CD4-positive, alpha-beta T cell (primary cell): Measurements from ENCODE around the gene SLC6A18. TPM values are rescaled to one million over a fixed set of nuclear protein-coding genes. Genes with fewer than 3 reads are reported as not detected.

ENCODE experiments used
- ATAC-seq: fragments of 200-7000 bp; cut with Tn5 transposase; one replicate; pipeline ENCODE4 v1.10.0; 2022; ENCODE audit warnings: mild to moderate bottlenecking; ENCODE audit not compliant: poor library complexity
- CTCF ChIA-PET: fragments of 350-600 bp; sonication (Branson Sonifier 250); formaldehyde crosslinking; loops from one replicate; lab custom pipeline; 2021; ENCODE audit warnings: antibody characterized with exemption, inconsistent platforms; lab: Charles Lee
- POLR2A ChIA-PET: fragments of 350-600 bp; sonication (Branson Sonifier 250); formaldehyde crosslinking; loops from one replicate; lab custom pipeline; 2021; ENCODE audit warnings: antibody characterized with exemption, inconsistent platforms; lab: Charles Lee
- DNase-seq, 14 experiments: peaks; one replicate each; pipeline ENCODE4 v3.0.0-alpha.2; 2013 to 2020; ENCODE audit warnings: mixed read lengths in 2 of 14
- H3K27ac ChIP-seq, 2 donors: one replicate each; pipeline versions ENCODE4 v1.5.1 to v1.7.0; 2013; ENCODE audit warnings: low read length in 2 of 2, low read depth in 1 of 2, mild to moderate bottlenecking in 1 of 2
- H3K27me3 ChIP-seq, 2 experiments: 1 replicate in 1 of 2; 2 replicates in 1 of 2; pipeline versions ENCODE4 v1.6.1 to v1.7.0; 2013; ENCODE audit warnings: low read length in 2 of 2, control low read depth in 1 of 2, mild to moderate bottlenecking in 1 of 2, moderate library complexity in 1 of 2; ENCODE audit not compliant: insufficient read depth in 2 of 2, control insufficient read depth in 1 of 2
- H3K36me3 ChIP-seq: one replicate; pipeline ENCODE4 v1.6.1; 2013; ENCODE audit warnings: low read length, control low read depth; ENCODE audit not compliant: insufficient read depth
- H3K4me1 ChIP-seq: one replicate; pipeline ENCODE4 v1.6.1; 2013; ENCODE audit warnings: low read length, control low read depth; ENCODE audit not compliant: insufficient read depth
- H3K4me3 ChIP-seq: one replicate; pipeline ENCODE4 v1.5.1; 2013; ENCODE audit warnings: mild to moderate bottlenecking, low read length, moderate library complexity
- H3K9me3 ChIP-seq, 2 experiments: 1 replicate in 1 of 2; 2 replicates in 1 of 2; pipeline versions ENCODE4 v1.6.1 to v1.7.0; 2013; ENCODE audit warnings: low read length in 2 of 2, mild to moderate bottlenecking in 2 of 2, control low read depth in 1 of 2, moderate library complexity in 1 of 2; ENCODE audit not compliant: control insufficient read depth in 1 of 2, insufficient read depth in 1 of 2
- H3K27ac Mint-ChIP-seq: one replicate; pipeline ENCODE4 v1.8.0; 2020; ENCODE audit warnings: mixed read lengths
- H3K27me3 Mint-ChIP-seq: one replicate; pipeline ENCODE4 v1.8.0; 2021; ENCODE audit warnings: mixed read lengths
- H3K36me3 Mint-ChIP-seq: one replicate; pipeline ENCODE4 v1.8.0; 2021; ENCODE audit warnings: low read depth, mixed read lengths
- H3K4me1 Mint-ChIP-seq: one replicate; pipeline ENCODE4 v1.8.0; 2021; ENCODE audit warnings: low read depth, mixed read lengths
- H3K4me3 Mint-ChIP-seq: one replicate; pipeline ENCODE4 v1.8.0; 2020; ENCODE audit warnings: mild to moderate bottlenecking, mixed read lengths
- H3K9me3 Mint-ChIP-seq: one replicate; pipeline ENCODE4 v1.8.0; 2020; ENCODE audit warnings: mixed read lengths
- intact Hi-C, 2 experiments: fragments of 100-400 bp; cut with DNase I in 1 of 2; cut with micrococcal nuclease in 1 of 2; formaldehyde crosslinking; loops; one replicate each; pipeline versions ENCODE4 v1.15.1 to v1.9.0; 2023 to 2025; cut with DNase I, micrococcal nuclease
- total RNA-seq, 174 experiments: library from RNA in 2 of 174; stranded (reverse) in 2 of 174; gene quantifications; one replicate each; pipeline ENCODE4 v1.2.3 and lab custom pipeline; 2021 to 2026
- TF ChIP-seq, protein P1 (sequence below): fragments of 200-600 bp; IDR thresholded peaks from one replicate; pipeline ENCODE4 v1.8.0; 2022; ENCODE audit warnings: antibody characterized with exemption, mild to moderate bottlenecking

The SLC6A18 gene
- total RNA-seq, 2 experiments from 2014 or later: not detected

DNA sequence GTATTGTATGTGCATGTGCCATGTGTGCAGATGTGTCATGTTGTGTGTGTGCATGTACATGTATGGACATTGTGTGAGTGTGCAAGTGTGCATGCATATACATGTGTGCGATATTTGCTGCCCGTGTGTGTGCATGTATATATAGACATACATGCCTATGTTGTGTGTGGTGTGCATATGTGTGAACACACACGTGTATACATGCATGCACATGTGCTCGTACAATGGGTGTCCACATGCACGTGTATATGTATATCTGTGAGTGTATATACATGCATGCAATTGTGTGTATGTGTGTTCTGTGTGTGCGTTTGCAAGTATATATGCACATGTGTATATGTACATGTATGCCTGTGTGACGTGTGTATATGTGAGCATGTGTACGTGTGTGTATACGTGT is 3.0 kb upstream of the SLC6A18 start:
- Mint-ChIP-seq H3K36me3 (no peaks in the 10 kb centered on the region), H3K27me3 (no peaks in the 10 kb centered on the region), H3K9me3 (no peaks in the 10 kb centered on the region), H3K4me1 (no peaks in the 10 kb centered on the region), H3K4me3 (no peak overlapping the region), H3K27ac (no peak overlapping the region)
- no peaks in the 10 kb centered on the region for H3K9me3 ChIP-seq
- H3K4me1 ChIP-seq: no peaks in the 10 kb centered on the region
- no peak overlapping the region for H3K27ac ChIP-seq
- TF ChIP-seq, protein P1, sequence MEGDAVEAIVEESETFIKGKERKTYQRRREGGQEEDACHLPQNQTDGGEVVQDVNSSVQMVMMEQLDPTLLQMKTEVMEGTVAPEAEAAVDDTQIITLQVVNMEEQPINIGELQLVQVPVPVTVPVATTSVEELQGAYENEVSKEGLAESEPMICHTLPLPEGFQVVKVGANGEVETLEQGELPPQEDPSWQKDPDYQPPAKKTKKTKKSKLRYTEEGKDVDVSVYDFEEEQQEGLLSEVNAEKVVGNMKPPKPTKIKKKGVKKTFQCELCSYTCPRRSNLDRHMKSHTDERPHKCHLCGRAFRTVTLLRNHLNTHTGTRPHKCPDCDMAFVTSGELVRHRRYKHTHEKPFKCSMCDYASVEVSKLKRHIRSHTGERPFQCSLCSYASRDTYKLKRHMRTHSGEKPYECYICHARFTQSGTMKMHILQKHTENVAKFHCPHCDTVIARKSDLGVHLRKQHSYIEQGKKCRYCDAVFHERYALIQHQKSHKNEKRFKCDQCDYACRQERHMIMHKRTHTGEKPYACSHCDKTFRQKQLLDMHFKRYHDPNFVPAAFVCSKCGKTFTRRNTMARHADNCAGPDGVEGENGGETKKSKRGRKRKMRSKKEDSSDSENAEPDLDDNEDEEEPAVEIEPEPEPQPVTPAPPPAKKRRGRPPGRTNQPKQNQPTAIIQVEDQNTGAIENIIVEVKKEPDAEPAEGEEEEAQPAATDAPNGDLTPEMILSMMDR: no peak
- H3K27me3 ChIP-seq: no peaks in the 10 kb centered on the region
- no peak overlapping the region for H3K4me3 ChIP-seq
- H3K36me3 ChIP-seq: no peaks in the 10 kb centered on the region
- DNase-seq (no peak), ATAC-seq (no peak)
- POLR2A ChIA-PET: no interaction called here
- CTCF ChIA-PET: no interaction called here
- intact Hi-C loops: no loop called here

DNA sequence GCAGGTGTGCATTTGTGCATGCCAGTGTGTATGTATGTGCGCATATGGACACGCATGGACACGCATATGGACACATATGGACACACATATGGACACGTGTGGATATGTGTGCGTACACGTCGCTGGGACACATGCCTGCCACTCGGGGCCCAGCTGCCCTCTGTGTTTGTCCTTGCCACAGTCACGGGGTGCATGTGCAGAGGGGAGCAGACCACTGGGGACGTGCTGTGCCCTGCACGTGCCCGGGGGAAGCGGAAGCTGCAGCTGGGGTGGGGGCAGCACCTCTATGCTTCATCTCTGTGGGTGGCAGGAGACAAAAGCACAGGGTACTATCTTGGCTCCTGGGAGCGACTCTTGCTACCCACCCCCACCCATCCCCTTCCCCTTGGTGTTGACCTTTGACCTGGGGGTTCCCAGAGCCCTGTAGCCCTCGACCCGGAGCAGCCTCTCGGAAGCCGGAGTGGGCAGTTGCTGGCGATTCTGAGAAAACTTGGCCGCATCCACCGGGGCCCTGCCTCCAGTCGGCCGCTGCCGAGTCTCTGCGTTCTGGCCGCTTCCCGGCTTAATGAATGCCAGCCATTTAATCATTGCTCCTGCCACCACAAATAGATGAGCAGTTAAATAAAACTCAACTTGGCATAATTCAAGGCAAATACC is 2.4 kb upstream of the SLC6A18 start:
- Histone ChIP-seq H3K4me1 (no peaks in the 10 kb centered on the region), H3K27ac (no peak overlapping the region), H3K36me3 (no peaks in the 10 kb centered on the region), H3K4me3 (no peak overlapping the region), H3K27me3 (no peaks in the 10 kb centered on the region), H3K9me3 (no peaks in the 10 kb centered on the region)
- Mint-ChIP-seq H3K27me3 (no peaks in the 10 kb centered on the region), H3K36me3 (no peaks in the 10 kb centered on the region), H3K27ac (no peak overlapping the region), H3K9me3 (no peaks in the 10 kb centered on the region), H3K4me3 (no peak overlapping the region), H3K4me1 (peaks cover 4% of the 10 kb centered on the region)
- intact Hi-C loops: no loop called here
- no peak for DNase-seq
- no peak for ATAC-seq
- TF ChIP-seq, protein P1: no peak
- ChIA-PET POLR2A (no interaction called here), CTCF (no interaction called here)

DNA sequence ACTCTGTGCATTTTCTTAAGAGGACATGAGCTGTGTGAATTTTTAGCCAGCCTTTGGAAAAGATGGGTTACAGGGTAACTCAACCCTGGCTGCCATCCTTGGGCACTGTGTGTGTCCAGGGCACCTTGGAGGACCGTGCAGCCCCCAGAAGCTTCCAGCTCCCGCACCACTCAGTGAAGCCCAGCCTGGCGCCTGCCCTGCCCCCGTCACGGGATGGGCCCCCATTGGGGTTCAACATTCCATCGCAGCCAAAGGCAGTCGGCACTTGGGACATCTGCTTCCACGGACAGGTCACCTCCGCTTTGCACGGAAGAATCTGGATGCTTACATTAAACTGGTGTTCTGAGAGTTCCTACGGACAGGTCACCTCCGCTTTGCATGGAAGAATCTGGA is 1.9 kb upstream of the SLC6A18 start:
- H3K27ac ChIP-seq: no peak overlapping the region
- Mint-ChIP-seq H3K27ac (no peak overlapping the region), H3K36me3 (no peaks in the 10 kb centered on the region), H3K9me3 (no peaks in the 10 kb centered on the region), H3K4me1 (peaks cover 6% of the 10 kb centered on the region), H3K4me3 (no peak overlapping the region), H3K27me3 (no peaks in the 10 kb centered on the region)
- H3K27me3 ChIP-seq: no peaks in the 10 kb centered on the region
- TF ChIP-seq, protein P1: no peak
- POLR2A ChIA-PET: no interaction called here
- ATAC-seq (no peak), DNase-seq (no peak)
- no peaks in the 10 kb centered on the region for H3K9me3 ChIP-seq
- CTCF ChIA-PET: no interaction called here
- H3K36me3 ChIP-seq: no peaks in the 10 kb centered on the region
- intact Hi-C loops: no loop called here
- no peaks in the 10 kb centered on the region for H3K4me1 ChIP-seq
- no peak overlapping the region for H3K4me3 ChIP-seq
